ENCODE measurements around the gene PLCD3.

The PLCD3 gene

GRCh38 chr17:45115871-45116270, 16.4 kb downstream of the PLCD3 start:
- Mint-ChIP-seq H3K9me3 (no peaks in the 10 kb centered on the region), H3K36me3 (ENCODE audit: insufficient read depth) (peaks cover 2% of the 10 kb centered on the region), H3K27ac (ENCODE audit: low read depth) (no peak overlapping the region), H3K27me3 (no peaks in the 10 kb centered on the region), H3K4me3 (no peak overlapping the region), H3K4me1 (no peaks in the 10 kb centered on the region)
- DNase-seq (ENCODE audit: low spot score in 2 of 2) (no peak), ATAC-seq (replicated peaks; ENCODE audit: extremely low read depth, poor library complexity, severe bottlenecking) (no peak)

GRCh38 chr17:45115015-45115625, 17.2 kb downstream of the PLCD3 start:
- H3K36me3 Mint-ChIP-seq (ENCODE audit: insufficient read depth), result no peaks in the 10 kb centered on the region
- no peaks in the 10 kb centered on the region for H3K9me3 Mint-ChIP-seq
- H3K4me3 Mint-ChIP-seq, result no peak overlapping the region
- H3K27me3 Mint-ChIP-seq, result no peaks in the 10 kb centered on the region
- H3K27ac Mint-ChIP-seq (ENCODE audit: low read depth), result no peak overlapping the region
- DNase-seq (ENCODE audit: low spot score in 2 of 2) (no peak), ATAC-seq (replicated peaks; ENCODE audit: extremely low read depth, poor library complexity, severe bottlenecking) (no peak)
- no peaks in the 10 kb centered on the region for H3K4me1 Mint-ChIP-seq

- no peak for ATAC-seq (replicated peaks; ENCODE audit: extremely low read depth, poor library complexity, severe bottlenecking)
- Mint-ChIP-seq H3K27ac (ENCODE audit: low read depth) (no peak overlapping the region), H3K27me3 (no peaks in the 10 kb centered on the region)
These were observed 18.0 kb downstream of the PLCD3 start for GRCh38 chr17:45114117-45114932.

GRCh38 chr17:45113424-45113754, 18.9 kb downstream of the PLCD3 start:
- ATAC-seq (replicated peaks; ENCODE audit: extremely low read depth, poor library complexity, severe bottlenecking), result no peak
- peaks cover 5% of the 10 kb centered on the region for H3K36me3 Mint-ChIP-seq (ENCODE audit: insufficient read depth)
- H3K27me3 Mint-ChIP-seq, result no peaks in the 10 kb centered on the region
- no peak for DNase-seq (ENCODE audit: low spot score in 2 of 2)
- H3K4me1 Mint-ChIP-seq, result no peaks in the 10 kb centered on the region
- no peak overlapping the region for H3K4me3 Mint-ChIP-seq
- no peak overlapping the region for H3K27ac Mint-ChIP-seq (ENCODE audit: low read depth)
- H3K9me3 Mint-ChIP-seq, result no peaks in the 10 kb centered on the region

More at GRCh38 chr17:45114117-45114932, 18.0 kb downstream of the PLCD3 start:
- Mint-ChIP-seq H3K36me3 (ENCODE audit: insufficient read depth) (peaks cover 2% of the 10 kb centered on the region), H3K4me3 (no peak overlapping the region), H3K4me1 (no peaks in the 10 kb centered on the region), H3K9me3 (no peaks in the 10 kb centered on the region)
- no peak for DNase-seq (ENCODE audit: low spot score in 2 of 2)

- Mint-ChIP-seq H3K4me1 (no peaks in the 10 kb centered on the region), H3K27me3 (no peaks in the 10 kb centered on the region), H3K4me3 (no peak overlapping the region)
These were observed 19.5 kb downstream of the PLCD3 start for GRCh38 chr17:45112559-45113423.

GRCh38 chr17:45111850-45112249, 20.5 kb downstream of the PLCD3 start:
- H3K27me3 Mint-ChIP-seq, result no peaks in the 10 kb centered on the region
- DNase-seq (ENCODE audit: low spot score in 2 of 2) (no peak), ATAC-seq (replicated peaks; ENCODE audit: extremely low read depth, poor library complexity, severe bottlenecking) (no peak)
- H3K27ac Mint-ChIP-seq (ENCODE audit: low read depth), result no peak overlapping the region
- H3K9me3 Mint-ChIP-seq, result no peaks in the 10 kb centered on the region
- H3K4me3 Mint-ChIP-seq, result no peak overlapping the region
- peaks cover 11% of the 10 kb centered on the region for H3K36me3 Mint-ChIP-seq (ENCODE audit: insufficient read depth)
- no peaks in the 10 kb centered on the region for H3K4me1 Mint-ChIP-seq

More at GRCh38 chr17:45112559-45113423, 19.5 kb downstream of the PLCD3 start:
- ATAC-seq (replicated peaks; ENCODE audit: extremely low read depth, poor library complexity, severe bottlenecking) (no peak), DNase-seq (ENCODE audit: low spot score in 2 of 2) (no peak)
- Mint-ChIP-seq H3K36me3 (ENCODE audit: insufficient read depth) (peaks cover 7% of the 10 kb centered on the region), H3K9me3 (no peaks in the 10 kb centered on the region), H3K27ac (ENCODE audit: low read depth) (no peak overlapping the region)

DNA sequence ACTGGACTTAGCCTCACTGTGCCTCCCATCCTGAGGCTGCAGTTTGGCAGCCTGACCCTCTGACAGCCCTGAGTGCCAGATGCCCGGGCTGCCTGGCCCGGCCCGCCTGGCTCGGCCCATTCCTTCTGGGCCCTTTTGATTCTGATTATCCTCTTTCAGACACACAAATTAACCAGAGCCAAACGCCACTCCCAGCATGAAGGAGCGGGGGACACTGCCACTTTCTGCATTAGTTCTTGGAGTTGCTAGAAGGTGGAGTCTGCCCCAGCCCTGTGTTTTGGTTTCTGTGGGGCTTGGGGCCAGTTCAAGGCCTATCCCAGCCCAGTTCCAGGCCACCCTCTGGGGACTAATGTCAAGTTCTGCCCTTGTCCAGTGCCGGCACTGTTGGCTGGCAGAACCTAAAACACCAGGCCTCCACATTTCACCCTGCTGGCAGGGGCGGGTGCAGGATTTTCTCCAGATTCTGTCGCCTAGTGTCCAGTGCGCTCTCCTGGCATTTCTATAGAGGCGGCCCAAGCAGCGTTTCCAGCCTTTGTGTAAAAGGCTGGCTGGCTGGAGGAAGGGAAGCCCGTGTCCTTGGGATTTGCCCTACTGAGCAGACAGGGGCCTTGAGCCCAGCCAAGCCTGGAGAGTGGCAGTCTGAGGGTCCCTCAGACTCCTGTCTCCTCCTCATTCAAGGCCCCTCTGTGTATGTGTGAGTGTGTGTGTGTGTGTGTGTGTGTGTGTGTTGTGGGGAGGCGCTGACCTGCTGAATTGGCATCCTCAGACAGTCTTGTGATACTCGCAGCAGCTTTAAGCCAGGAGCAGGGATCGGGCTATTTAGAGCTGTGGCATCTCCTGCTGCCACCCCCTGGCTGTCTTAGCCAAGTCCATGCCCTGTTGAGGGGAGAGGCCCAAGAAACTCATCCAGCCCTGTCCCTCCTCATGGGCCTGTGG, 21.4 kb downstream of the PLCD3 start:
- DNase-seq (ENCODE audit: low spot score in 2 of 2) (no peak), ATAC-seq (replicated peaks; ENCODE audit: extremely low read depth, poor library complexity, severe bottlenecking) (no peak)
- Mint-ChIP-seq H3K27ac (ENCODE audit: low read depth) (peak overlapping the region; percentile 76), H3K9me3 (no peaks in the 10 kb centered on the region), H3K4me3 (no peak overlapping the region), H3K36me3 (ENCODE audit: insufficient read depth) (peaks cover 17% of the 10 kb centered on the region), H3K27me3 (no peaks in the 10 kb centered on the region), H3K4me1 (no peaks in the 10 kb centered on the region)

DNA sequence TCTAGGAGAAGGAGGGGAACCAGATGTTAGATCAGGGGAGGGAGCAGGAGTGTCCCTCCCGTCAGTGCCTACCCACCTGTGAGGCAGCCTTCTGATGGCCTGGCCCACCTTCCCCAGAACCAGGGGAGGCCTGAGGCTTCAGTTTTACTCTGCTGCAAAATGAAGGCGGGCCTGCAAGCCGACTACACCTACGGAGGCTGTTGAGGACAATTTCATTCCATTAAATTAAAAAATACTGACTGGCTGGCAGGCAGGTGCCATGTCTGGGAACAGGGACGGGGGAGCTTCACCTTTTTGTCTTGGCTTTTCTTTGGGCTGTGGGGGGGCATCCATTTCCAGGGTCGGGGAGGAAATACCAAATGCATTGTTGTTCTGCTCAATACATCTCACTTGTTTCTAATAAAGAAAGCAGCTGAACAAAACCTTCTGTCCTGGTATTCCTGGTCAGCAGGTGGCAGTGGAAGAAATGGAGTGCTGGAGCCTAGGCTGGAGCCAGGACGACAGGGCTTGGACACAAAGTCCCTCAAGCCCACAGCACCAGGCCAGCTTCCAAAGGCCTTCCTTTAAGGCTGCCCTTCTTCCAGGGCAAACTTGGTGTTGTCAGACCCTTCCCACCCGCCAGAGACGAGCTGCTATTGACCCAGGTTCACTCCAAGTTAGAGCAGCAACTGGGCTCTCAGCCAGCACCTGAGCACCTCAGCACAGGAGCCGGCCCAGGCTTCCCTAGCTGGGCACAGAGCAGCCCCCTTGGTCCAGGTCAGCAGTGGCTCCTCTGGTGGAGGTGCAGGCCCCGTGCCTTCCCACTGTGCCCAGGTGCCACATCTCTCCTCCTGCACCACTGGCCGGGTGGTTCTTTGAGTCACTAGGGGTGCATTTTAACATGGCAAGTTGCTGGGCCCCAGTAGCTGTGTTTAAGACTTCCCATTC, 23.5 kb downstream of the PLCD3 start:
- Mint-ChIP-seq H3K9me3 (no peaks in the 10 kb centered on the region), H3K27ac (ENCODE audit: low read depth) (no peak overlapping the region)

DNA sequence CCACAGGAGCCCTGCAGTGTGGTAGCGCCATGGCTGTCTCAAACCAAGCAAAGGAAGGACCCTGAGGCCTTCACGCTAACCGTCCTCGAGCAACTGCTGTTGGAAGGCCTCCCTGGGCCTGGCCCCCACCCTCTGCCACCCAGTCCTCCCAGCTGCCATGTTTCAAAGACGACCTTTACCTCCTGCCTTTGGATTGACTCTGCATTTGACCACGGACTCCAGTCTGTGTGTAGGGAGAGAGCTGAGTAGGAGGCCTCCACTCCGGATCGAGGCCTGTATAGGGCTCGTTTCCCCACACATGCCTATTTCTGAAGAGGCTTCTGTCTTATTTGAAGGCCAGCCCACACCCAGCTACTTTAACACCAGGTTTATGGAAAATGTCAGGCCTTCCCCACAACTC, 24.3 kb downstream of the PLCD3 start:
- DNase-seq (ENCODE audit: low spot score in 2 of 2), result no peak

More for the DNA sequence above, 23.5 kb downstream of the PLCD3 start:
- ATAC-seq (replicated peaks; ENCODE audit: extremely low read depth, poor library complexity, severe bottlenecking) (no peak), DNase-seq (ENCODE audit: low spot score in 2 of 2) (no peak)
- Mint-ChIP-seq H3K4me3 (no peak overlapping the region), H3K4me1 (no peaks in the 10 kb centered on the region), H3K36me3 (ENCODE audit: insufficient read depth) (peaks cover 35% of the 10 kb centered on the region), H3K27me3 (no peaks in the 10 kb centered on the region)

GRCh38 chr17:45107293-45108010, 24.9 kb downstream of the PLCD3 start:
- ATAC-seq (replicated peaks; ENCODE audit: extremely low read depth, poor library complexity, severe bottlenecking) (no peak), DNase-seq (ENCODE audit: low spot score in 2 of 2) (no peak)
- Mint-ChIP-seq H3K9me3 (no peaks in the 10 kb centered on the region), H3K27ac (ENCODE audit: low read depth) (no peak overlapping the region), H3K4me1 (no peaks in the 10 kb centered on the region), H3K4me3 (no peak overlapping the region), H3K36me3 (ENCODE audit: insufficient read depth) (peaks cover 46% of the 10 kb centered on the region), H3K27me3 (no peaks in the 10 kb centered on the region)

More for the DNA sequence above, 24.3 kb downstream of the PLCD3 start:
- no peaks in the 10 kb centered on the region for H3K4me1 Mint-ChIP-seq
- ATAC-seq (replicated peaks; ENCODE audit: extremely low read depth, poor library complexity, severe bottlenecking), result no peak
- no peaks in the 10 kb centered on the region for H3K9me3 Mint-ChIP-seq
- H3K36me3 Mint-ChIP-seq (ENCODE audit: insufficient read depth), result peaks cover 41% of the 10 kb centered on the region
- H3K27me3 Mint-ChIP-seq, result no peaks in the 10 kb centered on the region
- H3K27ac Mint-ChIP-seq (ENCODE audit: low read depth), result no peak overlapping the region
- no peak overlapping the region for H3K4me3 Mint-ChIP-seq

- H3K9me3 Mint-ChIP-seq, result no peaks in the 10 kb centered on the region
- H3K27me3 Mint-ChIP-seq, result no peaks in the 10 kb centered on the region
- ATAC-seq (replicated peaks; ENCODE audit: extremely low read depth, poor library complexity, severe bottlenecking), result no peak
- H3K27ac Mint-ChIP-seq (ENCODE audit: low read depth), result peak overlapping the region; percentile 29
- no peaks in the 10 kb centered on the region for H3K4me1 Mint-ChIP-seq
- peaks cover 55% of the 10 kb centered on the region for H3K36me3 Mint-ChIP-seq (ENCODE audit: insufficient read depth)
- DNase-seq (ENCODE audit: low spot score in 2 of 2), result no peak
- H3K4me3 Mint-ChIP-seq, result no peak overlapping the region
These were observed 25.7 kb downstream of the PLCD3 start for GRCh38 chr17:45106582-45106981.
